Measurements from ENCODE around the gene RAD23A. TPM values are rescaled to one million over a fixed set of nuclear protein-coding genes. Genes with fewer than 3 reads are reported as not detected.

RAD23A gene
- 64.0 to 86.6 TPM (median 86.0 TPM) in 5 replicates for total RNA-seq (2022; extraction: Qiagen RNA extraction)

GRCh38 chr19:12945479-12946091 lies at the start of gene RAD23A:
TSS of gene RAD23A (plus strand) at chr19:12945862. CDS start at chr19:12945949, 87 bp downstream.

GRCh38 chr19:12933287-12934072 lies 12.2 kb upstream of the RAD23A start, which contains the start of gene FARSA:
TSS of gene FARSA (minus strand) at chr19:12933711. CDS start at chr19:12933696, 15 bp downstream.

GRCh38 chr19:12937927-12938778 lies 7.5 kb upstream of the RAD23A start, which contains the start of gene CALR:
TSS of gene CALR (plus strand) at chr19:12938609. CDS start at chr19:12938680, 71 bp downstream.

GRCh38 chr19:12956446-12957388 lies 11.1 kb downstream of the RAD23A start, which contains the start of gene GADD45GIP1:
TSS of gene GADD45GIP1 (minus strand) at chr19:12957223. CDS start at chr19:12957212, 11 bp downstream.

GRCh38 chr19:12969292-12969988 lies 23.8 kb downstream of the RAD23A start, which contains the start of gene DAND5:
TSS of gene DAND5 (plus strand) at chr19:12969576. CDS start at chr19:12969661, 85 bp downstream.

DNA sequence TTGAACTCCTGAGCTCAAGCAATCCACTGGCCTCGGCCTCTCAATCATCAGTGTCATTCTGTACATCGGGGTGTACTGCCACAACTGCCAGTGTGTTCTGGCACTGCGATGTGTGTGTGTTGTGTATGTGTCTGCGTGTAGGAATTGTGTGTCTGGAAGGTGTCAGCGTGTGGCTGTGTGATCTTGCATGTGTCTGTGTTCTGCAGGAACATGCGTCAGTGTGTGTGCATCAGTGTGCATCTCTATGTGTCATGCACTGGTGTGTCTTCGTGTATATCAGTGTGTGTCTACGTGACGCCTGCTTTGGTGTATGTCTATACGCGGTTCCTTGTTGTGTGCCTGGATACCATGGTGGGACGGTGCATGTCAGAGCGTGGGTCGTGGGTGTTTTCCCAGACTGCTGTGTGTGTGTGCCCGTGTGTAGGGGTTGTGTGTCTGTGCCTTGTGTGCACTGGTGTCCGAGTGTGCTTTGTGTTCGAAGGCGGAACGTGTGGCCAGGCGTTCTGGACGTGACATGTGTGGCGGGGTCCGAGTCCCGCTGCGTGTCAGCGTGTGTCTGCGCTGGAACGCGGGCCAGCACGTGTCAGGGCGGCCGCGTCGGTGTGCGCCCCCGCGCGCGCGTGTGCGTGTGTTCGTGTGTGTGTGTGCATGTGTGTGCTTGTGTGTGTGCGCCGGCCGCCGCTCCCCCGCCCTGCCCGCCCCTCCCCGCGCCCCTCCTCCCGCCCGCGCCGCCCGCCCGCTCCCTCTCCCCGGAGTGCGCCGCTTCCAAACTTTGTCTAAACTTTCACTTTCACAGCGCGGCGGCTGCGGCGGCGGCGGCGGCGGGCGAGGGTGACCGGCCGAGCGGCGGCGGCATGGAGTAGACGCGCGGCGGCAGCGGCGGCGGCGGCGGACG lies 49.3 kb downstream of the RAD23A start, which contains the start of gene NFIX:
NFIX (plus strand) TSS at position 775 of the 895 bp plus-strand sequence. CDS start 363 bp downstream, outside the sequence.

Other genes starting within 250 kb of the RAD23A start
- gene FBXW9, start 249.2 kb upstream of the RAD23A start, total RNA-seq (2022; extraction: Qiagen RNA extraction) = 9.2 to 12.1 TPM (median 10.9 TPM) in 5 replicates
- gene TNPO2, start 221.9 kb upstream of the RAD23A start, total RNA-seq (2022; extraction: Qiagen RNA extraction) = 23.9 to 33.4 TPM (median 31.7 TPM) in 5 replicates
- gene TRIR, start 211.2 kb upstream of the RAD23A start, total RNA-seq (2022; extraction: Qiagen RNA extraction) = 165 to 236 TPM (median 222 TPM) in 5 replicates
- gene GET3, start 208.4 kb upstream of the RAD23A start, total RNA-seq (2022; extraction: Qiagen RNA extraction) = 77.5 to 102 TPM (median 93.7 TPM) in 5 replicates
- gene BEST2, start 194.1 kb upstream of the RAD23A start, total RNA-seq (2022; extraction: Qiagen RNA extraction) = 2.1 to 4.3 TPM (median 3.0 TPM) in 5 replicates
- 7.3 to 12.1 TPM (median 10.7 TPM) in 5 replicates for gene HOOK2, start 170.3 kb upstream of the RAD23A start, total RNA-seq (2022; extraction: Qiagen RNA extraction)
- 121 to 230 TPM (median 188 TPM) in 5 replicates for gene JUNB, start 154.4 kb upstream of the RAD23A start, total RNA-seq (2022; extraction: Qiagen RNA extraction)
- gene PRDX2, start 144.1 kb upstream of the RAD23A start, total RNA-seq (2022; extraction: Qiagen RNA extraction) = 0.26 to 0.73 TPM (median 0.53 TPM) in 5 replicates
- gene THSD8, start 143.8 kb upstream of the RAD23A start, total RNA-seq (2022; extraction: Qiagen RNA extraction) = 3.8 to 12.3 TPM (median 7.3 TPM) in 4 of 5 replicates, not detected in the other
- gene RNASEH2A, start 139.3 kb upstream of the RAD23A start, total RNA-seq (2022; extraction: Qiagen RNA extraction) = 40.0 to 50.4 TPM (median 46.5 TPM) in 5 replicates
- 0.18 to 0.35 TPM (median 0.26 TPM) in 4 of 5 replicates, not detected in the other for gene RTBDN, start 111.3 kb upstream of the RAD23A start, total RNA-seq (2022; extraction: Qiagen RNA extraction)
- gene MAST1, start 107.3 kb upstream of the RAD23A start, total RNA-seq (2022; extraction: Qiagen RNA extraction) = 0.92 to 2.2 TPM (median 1.7 TPM) in 5 replicates
- gene DNASE2, start 64.4 kb upstream of the RAD23A start, total RNA-seq (2022; extraction: Qiagen RNA extraction) = 24.6 to 30.2 TPM (median 28.0 TPM) in 5 replicates
- 0.11 TPM in 1 of 5 replicates, not detected in the others for gene KLF1, start 58.7 kb upstream of the RAD23A start, total RNA-seq (2022; extraction: Qiagen RNA extraction)
- gene GCDH, start 54.7 kb upstream of the RAD23A start, total RNA-seq (2022; extraction: Qiagen RNA extraction) = 8.4 to 9.6 TPM (median 8.5 TPM) in 5 replicates
- 0.16 to 0.58 TPM (median 0.38 TPM) in 5 replicates for gene SYCE2, start 26.6 kb upstream of the RAD23A start, total RNA-seq (2022; extraction: Qiagen RNA extraction)
- gene FARSA, start 12.2 kb upstream of the RAD23A start, total RNA-seq (2022; extraction: Qiagen RNA extraction) = 55.7 to 78.4 TPM (median 73.9 TPM) in 5 replicates
- gene CALR, start 7.3 kb upstream of the RAD23A start, total RNA-seq (2022; extraction: Qiagen RNA extraction) = 500 to 578 TPM (median 550 TPM) in 5 replicates
- gene GADD45GIP1, start 11.4 kb downstream of the RAD23A start, total RNA-seq (2022; extraction: Qiagen RNA extraction) = 31.0 to 56.0 TPM (median 50.5 TPM) in 5 replicates
- 0.06 to 0.09 TPM (median 0.07 TPM) in 3 of 5 replicates, not detected in the others for gene DAND5, start 23.7 kb downstream of the RAD23A start, total RNA-seq (2022; extraction: Qiagen RNA extraction)
- 3.0 to 4.6 TPM (median 4.5 TPM) in 5 replicates for gene NFIX, start 49.6 kb downstream of the RAD23A start, total RNA-seq (2022; extraction: Qiagen RNA extraction)
- 0.47 to 0.80 TPM (median 0.69 TPM) in 5 replicates for gene LYL1, start 157.0 kb downstream of the RAD23A start, total RNA-seq (2022; extraction: Qiagen RNA extraction)
- 26.3 to 37.8 TPM (median 34.8 TPM) in 5 replicates for gene TRMT1, start 170.9 kb downstream of the RAD23A start, total RNA-seq (2022; extraction: Qiagen RNA extraction)
- gene NACC1, start 172.4 kb downstream of the RAD23A start, total RNA-seq (2022; extraction: Qiagen RNA extraction) = 24.8 to 56.2 TPM (median 47.5 TPM) in 5 replicates
- 39.8 to 52.7 TPM (median 49.6 TPM) in 5 replicates for gene STX10, start 204.5 kb downstream of the RAD23A start, total RNA-seq (2022; extraction: Qiagen RNA extraction)
- gene IER2, start 204.5 kb downstream of the RAD23A start, total RNA-seq (2022; extraction: Qiagen RNA extraction) = 28.6 to 41.8 TPM (median 33.8 TPM) in 5 replicates

All from A549 treated with dexamethasone at 1 μM for 4 hours (cell line).